ENCODE measurements around the gene CREB3L4. TPM values are rescaled to one million over a fixed set of nuclear protein-coding genes. Genes with fewer than 3 reads are reported as not detected.

The CREB3L4 gene
- polyA plus RNA-seq, 6 donors from 2014 or later = 12.2 to 16.9 (median 15.6) TPM

GRCh38 chr1:153929981-153930948 lies 37.4 kb upstream of the CREB3L4 start:
- Mint-ChIP-seq H3K27me3 (no peaks in the 10 kb centered on the region), H3K4me1 (peaks cover 7 to 18% (median 13%) of the 10 kb centered on the region in 3 donors), H3K9me3 (no peaks in the 10 kb centered on the region), H3K36me3 (peaks cover 0 to 7% of the 10 kb centered on the region in 2 donors), H3K27ac (peak overlapping the region in 2 of 6 donors; percentile 66 to 72), H3K4me3 (no peak overlapping the region)
- no peak for ATAC-seq (ENCODE audit: low read depth in 2 of 2)
- no peak for DNase-seq

GRCh38 chr1:153932156-153933131 lies 35.3 kb upstream of the CREB3L4 start:
- ATAC-seq (ENCODE audit: low read depth in 2 of 2) (no peak), DNase-seq (no peak)
- H3K27ac Mint-ChIP-seq = peak overlapping the region in 2 of 6 donors; percentile 34 to 67
- H3K36me3 Mint-ChIP-seq = peaks cover 0 to 7% of the 10 kb centered on the region in 2 donors
- H3K4me3 Mint-ChIP-seq = no peak overlapping the region
- no peaks in the 10 kb centered on the region for H3K9me3 Mint-ChIP-seq
- peaks cover 13 to 18% (median 14%) of the 10 kb centered on the region in 3 donors for H3K4me1 Mint-ChIP-seq
- H3K27me3 Mint-ChIP-seq = no peaks in the 10 kb centered on the region

- no peak for ATAC-seq (ENCODE audit: low read depth in 2 of 2)
Observed at GRCh38 chr1:153933430-153933829, 34.3 kb upstream of the CREB3L4 start.

GRCh38 chr1:153933955-153934354 lies 33.7 kb upstream of the CREB3L4 start:
- Mint-ChIP-seq H3K27ac (peak overlapping the region in 2 of 6 donors; percentile 62 to 65), H3K36me3 (peaks cover 0 to 7% of the 10 kb centered on the region in 2 donors), H3K4me1 (peaks cover 8 to 18% (median 9%) of the 10 kb centered on the region in 3 donors), H3K4me3 (no peak overlapping the region), H3K27me3 (no peaks in the 10 kb centered on the region), H3K9me3 (no peaks in the 10 kb centered on the region)
- ATAC-seq (ENCODE audit: low read depth in 2 of 2) = no peak
- no peak for DNase-seq

More at GRCh38 chr1:153933430-153933829, 34.3 kb upstream of the CREB3L4 start:
- peaks cover 10 to 18% (median 13%) of the 10 kb centered on the region in 3 donors for H3K4me1 Mint-ChIP-seq
- H3K27me3 Mint-ChIP-seq = no peaks in the 10 kb centered on the region
- no peak overlapping the region for H3K4me3 Mint-ChIP-seq
- peaks cover 0 to 7% of the 10 kb centered on the region in 2 donors for H3K36me3 Mint-ChIP-seq
- H3K27ac Mint-ChIP-seq = peak overlapping the region in 2 of 6 donors; percentile 42 to 62
- DNase-seq = no peak
- no peaks in the 10 kb centered on the region for H3K9me3 Mint-ChIP-seq

- H3K27me3 Mint-ChIP-seq = no peaks in the 10 kb centered on the region
- H3K4me1 Mint-ChIP-seq = peaks cover 8 to 18% (median 9%) of the 10 kb centered on the region in 3 donors
- H3K4me3 Mint-ChIP-seq = no peak overlapping the region
- no peaks in the 10 kb centered on the region for H3K9me3 Mint-ChIP-seq
- DNase-seq (no peak), ATAC-seq (ENCODE audit: low read depth in 2 of 2) (no peak)
- peak overlapping the region in 2 of 6 donors; percentile 69 to 84 for H3K27ac Mint-ChIP-seq
- H3K36me3 Mint-ChIP-seq = peaks cover 0 to 11% of the 10 kb centered on the region in 2 donors
Observed at GRCh38 chr1:153934746-153935145, 33.0 kb upstream of the CREB3L4 start.

- peaks cover 15 to 29% (median 16%) of the 10 kb centered on the region in 3 donors for H3K4me1 Mint-ChIP-seq
- DNase-seq (no peak), ATAC-seq (ENCODE audit: low read depth in 2 of 2) (no peak)
- no peaks in the 10 kb centered on the region for H3K27me3 Mint-ChIP-seq
- peak overlapping the region in 2 of 6 donors; percentile 70 to 81 for H3K27ac Mint-ChIP-seq
- H3K36me3 Mint-ChIP-seq = peaks cover 0 to 23% of the 10 kb centered on the region in 2 donors
- H3K9me3 Mint-ChIP-seq = no peaks in the 10 kb centered on the region
- peak overlapping the region in 1 of 8 donors; percentile 18 for H3K4me3 Mint-ChIP-seq
Observed at GRCh38 chr1:153936011-153936802, 31.5 kb upstream of the CREB3L4 start.

- Mint-ChIP-seq H3K4me3 (no peak overlapping the region), H3K27ac (peak overlapping the region in 2 of 6 donors; percentile 59 to 67), H3K36me3 (peaks cover 0 to 23% of the 10 kb centered on the region in 2 donors), H3K4me1 (peaks cover 15 to 32% (median 18%) of the 10 kb centered on the region in 3 donors), H3K27me3 (no peaks in the 10 kb centered on the region), H3K9me3 (no peaks in the 10 kb centered on the region)
- DNase-seq = no peak
- ATAC-seq (ENCODE audit: low read depth in 2 of 2) = no peak
Observed at GRCh38 chr1:153937331-153937730, 30.4 kb upstream of the CREB3L4 start.

- H3K27ac Mint-ChIP-seq = peak overlapping the region in 3 of 6 donors; percentile 13 to 73 (median 33)
- peaks cover 0 to 16% of the 10 kb centered on the region in 2 donors for H3K36me3 Mint-ChIP-seq
- H3K4me3 Mint-ChIP-seq = peak overlapping the region in 2 of 8 donors; percentile 25 to 52
- peaks cover 28 to 47% (median 32%) of the 10 kb centered on the region in 3 donors for H3K4me1 Mint-ChIP-seq
- H3K27me3 Mint-ChIP-seq = no peaks in the 10 kb centered on the region
- DNase-seq (no peak), ATAC-seq (ENCODE audit: low read depth in 2 of 2) (no peak)
- H3K9me3 Mint-ChIP-seq = no peaks in the 10 kb centered on the region
Observed at GRCh38 chr1:153938996-153939395, 28.7 kb upstream of the CREB3L4 start.

- Mint-ChIP-seq H3K27me3 (no peaks in the 10 kb centered on the region), H3K9me3 (no peaks in the 10 kb centered on the region)
Observed at GRCh38 chr1:153939476-153939875, 28.2 kb upstream of the CREB3L4 start.

GRCh38 chr1:153940756-153941155 lies 26.9 kb upstream of the CREB3L4 start:
- Mint-ChIP-seq H3K27me3 (peaks cover 0 to 4% (median 0%) of the 10 kb centered on the region in 3 donors), H3K4me1 (peaks cover 37 to 64% (median 48%) of the 10 kb centered on the region in 3 donors), H3K4me3 (peak overlapping the region in 2 of 8 donors; percentile 64), H3K27ac (peak overlapping the region in 1 of 6 donors; percentile 88), H3K36me3 (peaks cover 0 to 16% of the 10 kb centered on the region in 2 donors), H3K9me3 (peaks cover 0 to 2% (median 0%) of the 10 kb centered on the region in 7 donors)
- DNase-seq (no peak), ATAC-seq (ENCODE audit: low read depth in 2 of 2) (no peak)

More at GRCh38 chr1:153939476-153939875, 28.2 kb upstream of the CREB3L4 start:
- Mint-ChIP-seq H3K4me1 (peaks cover 28 to 52% (median 37%) of the 10 kb centered on the region in 3 donors), H3K27ac (peak overlapping the region in 1 of 6 donors; percentile 92), H3K36me3 (peaks cover 0 to 16% of the 10 kb centered on the region in 2 donors), H3K4me3 (no peak overlapping the region)
- DNase-seq (no peak), ATAC-seq (ENCODE audit: low read depth in 2 of 2) (no peak)

GRCh38 chr1:153941826-153942725 lies 25.6 kb upstream of the CREB3L4 start:
- H3K9me3 Mint-ChIP-seq = peaks cover 0 to 2% (median 0%) of the 10 kb centered on the region in 7 donors
- ATAC-seq (ENCODE audit: low read depth in 2 of 2) (no peak), DNase-seq (no peak)
- H3K27me3 Mint-ChIP-seq = peaks cover 0 to 4% (median 0%) of the 10 kb centered on the region in 3 donors
- H3K36me3 Mint-ChIP-seq = peaks cover 0 to 16% of the 10 kb centered on the region in 2 donors
- peak overlapping the region in 4 of 6 donors; percentile 69 to 98 (median 84) for H3K27ac Mint-ChIP-seq
- H3K4me1 Mint-ChIP-seq = peaks cover 41 to 64% (median 51%) of the 10 kb centered on the region in 3 donors
- peak overlapping the region in 4 of 8 donors; percentile 9 to 97 (median 60) for H3K4me3 Mint-ChIP-seq
